Transverse colon (tissue), 4 donors: ENCODE data around the gene CD9. TPM values are rescaled to one million over a fixed set of nuclear protein-coding genes. Genes with fewer than 3 reads are reported as not detected.

Source experiments
- DNase-seq: peaks from one replicate; pipeline ENCODE4 v3.0.0-alpha.2; 2019
- H3K27ac ChIP-seq, 4 donors: fragments of 200-600 bp; sonication (generic); 2 replicates each; pipeline ENCODE4 v1.5.1; 2016 to 2018; ENCODE audit warnings: inconsistent platforms in 4 of 4
- H3K27me3 ChIP-seq: fragments of 200-600 bp; sonication (generic); 2 replicates; pipeline ENCODE4 v1.5.1; 2017; ENCODE audit warnings: inconsistent platforms
- H3K36me3 ChIP-seq, 4 donors: fragments of 200-600 bp; sonication (generic); 2 replicates each; pipeline ENCODE4 v1.5.1; 2017 to 2019; ENCODE audit warnings: inconsistent platforms in 4 of 4
- H3K4me1 ChIP-seq, 4 donors: fragments of 200-600 bp; sonication (generic); 2 replicates each; pipeline ENCODE4 v1.5.1; 2017 to 2020; ENCODE audit warnings: inconsistent platforms in 4 of 4
- H3K4me3 ChIP-seq, 4 donors: fragments of 200-600 bp; sonication (generic); 1 replicate in 1 of 4; 2 replicates in 3 of 4; pipeline versions ENCODE4 v1.5.1 to v1.6.1; 2017 to 2019; ENCODE audit warnings: inconsistent platforms in 4 of 4
- H3K9me3 ChIP-seq, 2 donors: fragments of 200-600 bp; sonication (generic); 2 replicates each; pipeline ENCODE4 v1.5.1; 2017 to 2019; ENCODE audit warnings: inconsistent platforms in 2 of 2
- CTCF ChIP-seq, 5 experiments: fragments of 200-600 bp in 3 of 5; fragments of 450-650 bp in 2 of 5; sonication (generic) in 3 of 5; IDR thresholded peaks; 1 replicate in 2 of 5; 2 replicates in 3 of 5; pipeline ENCODE4 v1.5.1; 2016 to 2017; ENCODE audit warnings: antibody characterized with exemption in 5 of 5, inconsistent platforms in 3 of 5, mild to moderate bottlenecking in 2 of 5, moderate library complexity in 1 of 5
- EP300 ChIP-seq: sonication (generic); formaldehyde crosslinking; IDR thresholded peaks from one replicate; pipeline ENCODE4 v1.6.1; 2017; ENCODE audit warnings: antibody characterized with exemption, low read depth
- POLR2A ChIP-seq: fragments of 450-650 bp; IDR thresholded peaks from one replicate; pipeline ENCODE4 v1.6.1; 2016; ENCODE audit warnings: antibody characterized with exemption, mild to moderate bottlenecking, moderate library complexity
- POLR2AphosphoS5 ChIP-seq, 3 donors: sonication (generic); formaldehyde crosslinking; IDR thresholded peaks; one replicate each; pipeline ENCODE4 v1.6.1; 2016; ENCODE audit warnings: antibody characterized with exemption in 3 of 3
- WGBS, 2 donors: methylation state at CpG; one replicate each; pipeline ENCODE4 v1.1.5; 2018; ENCODE audit warnings: low coverage in 1 of 2; 5-methylcytosine and 5-hydroxymethylcytosine counted together
- in situ Hi-C, 4 donors: fragments of 200-750 bp; cut with MboI; loops; one replicate each; pipeline versions ENCODE4 v1.15.0 to v1.15.1; 2017; ENCODE audit warnings: low sequenced_read_pairs in 3 of 4, low pct_ligation_motif_present in 1 of 4, low pct_unique_long_range_greater_than_20kb in 1 of 4
- intact Hi-C: fragments of 100-400 bp; cut with DNase I; formaldehyde crosslinking; loops from one replicate; pipeline ENCODE4 v1.15.1; 2023; ENCODE audit warnings: low total_unique reads
- total RNA-seq, 4 donors: library from RNA; depleted of rRNA; stranded (reverse); fragments of >200 nt; gene quantifications; one replicate each; pipeline ENCODE4 v1.1.0, GENCODE V29; 2016

Gene CD9
- total RNA-seq, 4 donors from 2014 or later: 207 to 668 (median 481) TPM

GRCh38 chr12:6257007-6257406 is 56.8 kb downstream of the CD9 start:
- in situ Hi-C loops: loop anchor here in 1 of 4 donors (10.0 kb wide), 1 partner anchor 192 kb away; no protein-coding TSS in a partner anchor

GRCh38 chr12:6262211-6262610 is 62.0 kb downstream of the CD9 start:
- no peak overlapping the region for H3K27ac ChIP-seq
- H3K9me3 ChIP-seq: no peaks in the 10 kb centered on the region
- no peaks in the 10 kb centered on the region for H3K36me3 ChIP-seq
- intact Hi-C loops (no loop called here), in situ Hi-C loops (no loop called here)
- 80 to 87% methylated on average over 1 to 3 of the region's 3 CpGs for WGBS, 2 donors
- no peak overlapping the region for H3K4me3 ChIP-seq
- H3K27me3 ChIP-seq: no peaks in the 10 kb centered on the region
- no peak for TF ChIP-seq POLR2AphosphoS5 (IDR thresholded peaks at IDR 0.05)
- no peak for TF ChIP-seq EP300
- no peak for TF ChIP-seq CTCF (IDR thresholded peaks at IDR 0.05)
- TF ChIP-seq POLR2A: no peak
- no peak for DNase-seq
- H3K4me1 ChIP-seq: peaks cover 0 to 10% (median 4%) of the 10 kb centered on the region in 4 donors

More at GRCh38 chr12:6257007-6257406, 56.8 kb downstream of the CD9 start:
- H3K4me1 ChIP-seq: no peaks in the 10 kb centered on the region
- H3K9me3 ChIP-seq: no peaks in the 10 kb centered on the region
- H3K27ac ChIP-seq: no peak overlapping the region
- WGBS, 2 donors: 78 to 88% methylated on average over 6 of the region's 6 CpGs
- no peak for DNase-seq
- H3K27me3 ChIP-seq: no peaks in the 10 kb centered on the region
- no peaks in the 10 kb centered on the region for H3K36me3 ChIP-seq
- no peak overlapping the region for H3K4me3 ChIP-seq
- no peak for TF ChIP-seq POLR2AphosphoS5 (IDR thresholded peaks at IDR 0.05)
- no peak for TF ChIP-seq POLR2A
- TF ChIP-seq CTCF (IDR thresholded peaks at IDR 0.05): no peak
- no peak for TF ChIP-seq EP300
- intact Hi-C loops: no loop called here

GRCh38 chr12:6262623-6263022 is 62.4 kb downstream of the CD9 start:
- H3K4me1 ChIP-seq: peaks cover 0 to 10% (median 4%) of the 10 kb centered on the region in 4 donors
- no peak overlapping the region for H3K4me3 ChIP-seq
- no peaks in the 10 kb centered on the region for H3K36me3 ChIP-seq
- intact Hi-C loops (no loop called here), in situ Hi-C loops (no loop called here)
- H3K9me3 ChIP-seq: no peaks in the 10 kb centered on the region
- TF ChIP-seq EP300 (no peak), CTCF (IDR thresholded peaks at IDR 0.05) (no peak), POLR2AphosphoS5 (IDR thresholded peaks at IDR 0.05) (no peak), POLR2A (no peak)
- no peak overlapping the region for H3K27ac ChIP-seq
- no peak for DNase-seq
- H3K27me3 ChIP-seq: no peaks in the 10 kb centered on the region
- 39 to 49% methylated on average over 2 of the region's 2 CpGs for WGBS, 2 donors

- Histone ChIP-seq H3K27me3 (no peaks in the 10 kb centered on the region), H3K9me3 (no peaks in the 10 kb centered on the region), H3K4me1 (peaks cover 0 to 10% (median 4%) of the 10 kb centered on the region in 4 donors), H3K27ac (no peak overlapping the region), H3K4me3 (no peak overlapping the region), H3K36me3 (no peaks in the 10 kb centered on the region)
- intact Hi-C loops: no loop called here
- no peak for DNase-seq
- TF ChIP-seq POLR2A (no peak), POLR2AphosphoS5 (IDR thresholded peaks at IDR 0.05) (no peak), CTCF (IDR thresholded peaks at IDR 0.05) (no peak)
- in situ Hi-C loops: no loop called here
- 80% methylated on average over 4 of the region's 4 CpGs; no CpG with 5 or more reads in 1 of the 2 donors for WGBS, 2 donors
Measured at GRCh38 chr12:6263931-6264330, 63.7 kb downstream of the CD9 start.
